Activated T-cell treated with anti-CD3 and anti-CD28 coated beads, Interleukin-2, amount 50 U/mL, for 24 hours (primary cell): ENCODE measurements around the gene STK11.

ENCODE experiments used
- DNase-seq: peaks from one replicate; pipeline ENCODE4 v3.0.0-alpha.2; 2020
- H3K27ac Mint-ChIP-seq: 2 replicates; pipeline ENCODE4 v1.8.0; 2020; ENCODE audit warnings: mild to moderate bottlenecking, mixed read lengths
- H3K27me3 Mint-ChIP-seq: 2 replicates; pipeline ENCODE4 v1.8.0; 2020; ENCODE audit warnings: mixed read lengths
- H3K36me3 Mint-ChIP-seq: 2 replicates; pipeline ENCODE4 v1.8.0; 2020; ENCODE audit warnings: low read depth, mixed read lengths
- H3K4me1 Mint-ChIP-seq: 2 replicates; pipeline ENCODE4 v1.8.0; 2020; ENCODE audit warnings: low read depth, mixed read lengths
- H3K4me3 Mint-ChIP-seq: 2 replicates; pipeline ENCODE4 v1.8.0; 2020; ENCODE audit warnings: mild to moderate bottlenecking, moderate library complexity, mixed read lengths
- H3K9me3 Mint-ChIP-seq: 2 replicates; pipeline ENCODE4 v1.8.0; 2020; ENCODE audit warnings: mixed read lengths

STK11 gene

GRCh38 chr19:1266916-1267476 lies 61.4 kb downstream of the STK11 start:
- Mint-ChIP-seq H3K4me1 (peaks cover 71% of the 10 kb centered on the region), H3K36me3 (peaks cover 41% of the 10 kb centered on the region), H3K27ac (peak overlapping the region; percentile 66), H3K4me3 (peak overlapping the region; percentile 62), H3K9me3 (no peaks in the 10 kb centered on the region), H3K27me3 (no peaks in the 10 kb centered on the region)
- peak; percentile 86 for DNase-seq

- no peaks in the 10 kb centered on the region for H3K9me3 Mint-ChIP-seq
- peaks cover 73% of the 10 kb centered on the region for H3K4me1 Mint-ChIP-seq
- peak overlapping the region; percentile 91 for H3K4me3 Mint-ChIP-seq
- H3K27ac Mint-ChIP-seq: peak overlapping the region; percentile 89
- H3K27me3 Mint-ChIP-seq: no peaks in the 10 kb centered on the region
- peak; percentile 54 for DNase-seq
- peaks cover 47% of the 10 kb centered on the region for H3K36me3 Mint-ChIP-seq
Observed at GRCh38 chr19:1267477-1268225, 62.1 kb downstream of the STK11 start.

- no peaks in the 10 kb centered on the region for H3K27me3 Mint-ChIP-seq
- peaks cover 73% of the 10 kb centered on the region for H3K4me1 Mint-ChIP-seq
- H3K4me3 Mint-ChIP-seq: peak overlapping the region; percentile 91
- no peak for DNase-seq
- no peaks in the 10 kb centered on the region for H3K9me3 Mint-ChIP-seq
- peaks cover 51% of the 10 kb centered on the region for H3K36me3 Mint-ChIP-seq
- H3K27ac Mint-ChIP-seq: peak overlapping the region; percentile 89
Observed at GRCh38 chr19:1268226-1269064, 62.9 kb downstream of the STK11 start.

GRCh38 chr19:1269065-1269477 lies 63.5 kb downstream of the STK11 start, which contains the start of gene CIRBP:
TSS of gene CIRBP (plus strand) at chr19:1269332. CDS start at chr19:1270934, 1,602 bp downstream.
- H3K36me3 Mint-ChIP-seq: peaks cover 58% of the 10 kb centered on the region

GRCh38 chr19:1269478-1270212 lies 64.1 kb downstream of the STK11 start:
- peaks cover 79% of the 10 kb centered on the region for H3K4me1 Mint-ChIP-seq
- peak overlapping the region; percentile 97 for H3K27ac Mint-ChIP-seq
- peaks cover 58% of the 10 kb centered on the region for H3K36me3 Mint-ChIP-seq
- peak overlapping the region; percentile 91 for H3K4me3 Mint-ChIP-seq
- peak; percentile 92 for DNase-seq
- H3K27me3 Mint-ChIP-seq: no peaks in the 10 kb centered on the region
- H3K9me3 Mint-ChIP-seq: no peaks in the 10 kb centered on the region

More at GRCh38 chr19:1269065-1269477, 63.5 kb downstream of the STK11 start, which contains the start of gene CIRBP:
- Mint-ChIP-seq H3K4me1 (peaks cover 79% of the 10 kb centered on the region), H3K27me3 (no peaks in the 10 kb centered on the region), H3K27ac (peak within 1 kb of the TSS; percentile 97), H3K4me3 (peak within 1 kb of the TSS; percentile 91), H3K9me3 (no peaks in the 10 kb centered on the region)
- peak; percentile 99 for DNase-seq

- peaks cover 73% of the 10 kb centered on the region for H3K4me1 Mint-ChIP-seq
- peaks cover 53% of the 10 kb centered on the region for H3K36me3 Mint-ChIP-seq
- peak overlapping the region; percentile 97 for H3K27ac Mint-ChIP-seq
- no peak for DNase-seq
- peak overlapping the region; percentile 91 for H3K4me3 Mint-ChIP-seq
- no peaks in the 10 kb centered on the region for H3K9me3 Mint-ChIP-seq
- H3K27me3 Mint-ChIP-seq: no peaks in the 10 kb centered on the region
Observed at GRCh38 chr19:1270213-1270853, 64.8 kb downstream of the STK11 start.

- peak; percentile 59 for DNase-seq
- no peaks in the 10 kb centered on the region for H3K27me3 Mint-ChIP-seq
- no peaks in the 10 kb centered on the region for H3K9me3 Mint-ChIP-seq
- peak overlapping the region; percentile 97 for H3K27ac Mint-ChIP-seq
- peak overlapping the region; percentile 91 for H3K4me3 Mint-ChIP-seq
- H3K36me3 Mint-ChIP-seq: peaks cover 53% of the 10 kb centered on the region
- peaks cover 68% of the 10 kb centered on the region for H3K4me1 Mint-ChIP-seq
Observed at GRCh38 chr19:1270854-1271527, 65.4 kb downstream of the STK11 start.

GRCh38 chr19:1271528-1272422 lies 66.2 kb downstream of the STK11 start:
- peak overlapping the region; percentile 91 for H3K4me3 Mint-ChIP-seq
- DNase-seq: no peak
- H3K27ac Mint-ChIP-seq: peak overlapping the region; percentile 97
- no peaks in the 10 kb centered on the region for H3K27me3 Mint-ChIP-seq
- peaks cover 68% of the 10 kb centered on the region for H3K4me1 Mint-ChIP-seq
- no peaks in the 10 kb centered on the region for H3K9me3 Mint-ChIP-seq
- peaks cover 58% of the 10 kb centered on the region for H3K36me3 Mint-ChIP-seq

- no peaks in the 10 kb centered on the region for H3K27me3 Mint-ChIP-seq
Observed at GRCh38 chr19:1272423-1273262, 67.1 kb downstream of the STK11 start.

GRCh38 chr19:1273263-1274041 lies 67.9 kb downstream of the STK11 start:
- peaks cover 74% of the 10 kb centered on the region for H3K36me3 Mint-ChIP-seq
- H3K27me3 Mint-ChIP-seq: no peaks in the 10 kb centered on the region
- no peak for DNase-seq
- no peaks in the 10 kb centered on the region for H3K9me3 Mint-ChIP-seq
- peaks cover 64% of the 10 kb centered on the region for H3K4me1 Mint-ChIP-seq
- H3K27ac Mint-ChIP-seq: peak overlapping the region; percentile 83
- peak overlapping the region; percentile 91 for H3K4me3 Mint-ChIP-seq

More at GRCh38 chr19:1272423-1273262, 67.1 kb downstream of the STK11 start:
- Mint-ChIP-seq H3K4me1 (peaks cover 66% of the 10 kb centered on the region), H3K4me3 (peak overlapping the region; percentile 91), H3K9me3 (no peaks in the 10 kb centered on the region), H3K36me3 (peaks cover 66% of the 10 kb centered on the region), H3K27ac (peak overlapping the region; percentile 83)
- no peak for DNase-seq

GRCh38 chr19:1274081-1274851 lies 68.7 kb downstream of the STK11 start:
- H3K4me1 Mint-ChIP-seq: peaks cover 59% of the 10 kb centered on the region
- H3K27me3 Mint-ChIP-seq: no peaks in the 10 kb centered on the region
- peak overlapping the region; percentile 81 for H3K4me3 Mint-ChIP-seq
- H3K9me3 Mint-ChIP-seq: no peaks in the 10 kb centered on the region
- H3K27ac Mint-ChIP-seq: peak overlapping the region; percentile 93
- peak; percentile 51 for DNase-seq
- H3K36me3 Mint-ChIP-seq: peaks cover 81% of the 10 kb centered on the region
